HUES64 (cell line): ENCODE data around the gene ITGB1.
"Not testable (repeated sequence)": the region's sequence is repeated elsewhere in the genome, so short reads cannot be mapped to it uniquely, and the experiment has no call there.

Experiments
- H3K27ac ChIP-seq: 2 replicates; pipeline ENCODE4 v1.7.0; 2013; ENCODE audit warnings: low read depth, low read length, inconsistent platforms
- H3K27me3 ChIP-seq: 2 replicates; pipeline ENCODE4 v1.6.1; 2013; ENCODE audit warnings: mild to moderate bottlenecking, low read length; ENCODE audit not compliant: insufficient read depth
- H3K36me3 ChIP-seq: 2 replicates; pipeline ENCODE4 v1.6.1; 2013; ENCODE audit warnings: mild to moderate bottlenecking, low read length; ENCODE audit not compliant: insufficient read depth
- H3K4me1 ChIP-seq: 2 replicates; pipeline ENCODE4 v1.6.1; 2013; ENCODE audit warnings: mild to moderate bottlenecking, low read length, moderate library complexity; ENCODE audit not compliant: insufficient read depth
- H3K4me3 ChIP-seq: 2 replicates; pipeline ENCODE4 v1.5.1; 2013; ENCODE audit warnings: mild to moderate bottlenecking, low read length, moderate library complexity
- H3K9ac ChIP-seq: 2 replicates; pipeline ENCODE4 v1.6.1; 2013; ENCODE audit warnings: mild to moderate bottlenecking, low read depth, low read length
- H3K9me3 ChIP-seq: 2 replicates; pipeline ENCODE4 v1.6.1; 2013; ENCODE audit warnings: low read depth, low read length; ENCODE audit not compliant: insufficient read depth
- WGBS: fragments of 150-250, 120-280 bp; methylation state at CpG from one replicate; pipeline ENCODE4 v1.1.7; 2013; ENCODE audit warnings: missing lambda C conversion rate; 5-methylcytosine and 5-hydroxymethylcytosine counted together

Gene ITGB1

DNA sequence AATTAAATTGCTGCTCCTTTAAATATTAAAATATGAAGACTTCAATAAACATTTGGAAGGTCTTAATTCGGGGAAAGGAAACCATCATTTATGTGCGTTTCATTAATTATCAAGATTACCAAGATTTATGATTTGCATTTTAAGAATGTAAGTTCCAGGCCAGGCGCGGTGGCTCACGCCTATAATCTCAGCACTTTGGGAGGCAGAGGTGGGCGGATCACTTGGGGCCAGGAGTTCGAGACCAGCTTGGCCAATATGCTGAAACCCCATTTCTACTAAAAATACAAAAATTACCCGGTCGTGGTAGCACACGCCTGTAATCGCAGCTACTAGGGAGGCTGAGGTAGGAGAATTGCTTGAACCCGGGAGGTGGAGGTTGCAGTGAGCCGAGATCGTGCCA, 21.7 kb upstream of the ITGB1 start:
- H3K4me1 ChIP-seq = peaks cover 23% of the 10 kb centered on the region
- H3K9ac ChIP-seq, H3K4me3 ChIP-seq, H3K36me3 ChIP-seq, H3K27me3 ChIP-seq, H3K9me3 ChIP-seq, H3K27ac ChIP-seq: not testable (repeated sequence)
- 94% methylated on average over 14 of the region's 14 CpGs for WGBS

GRCh38 chr10:32979041-32979440, 21.0 kb upstream of the ITGB1 start:
- no peak overlapping the region for H3K27ac ChIP-seq
- no peaks in the 10 kb centered on the region for H3K36me3 ChIP-seq
- H3K9ac ChIP-seq = no peak overlapping the region
- peaks cover 23% of the 10 kb centered on the region for H3K4me1 ChIP-seq
- WGBS = 97% methylated on average over 3 of the region's 3 CpGs
- H3K9me3 ChIP-seq = no peaks in the 10 kb centered on the region
- no peak overlapping the region for H3K4me3 ChIP-seq
- H3K27me3 ChIP-seq = no peaks in the 10 kb centered on the region

DNA sequence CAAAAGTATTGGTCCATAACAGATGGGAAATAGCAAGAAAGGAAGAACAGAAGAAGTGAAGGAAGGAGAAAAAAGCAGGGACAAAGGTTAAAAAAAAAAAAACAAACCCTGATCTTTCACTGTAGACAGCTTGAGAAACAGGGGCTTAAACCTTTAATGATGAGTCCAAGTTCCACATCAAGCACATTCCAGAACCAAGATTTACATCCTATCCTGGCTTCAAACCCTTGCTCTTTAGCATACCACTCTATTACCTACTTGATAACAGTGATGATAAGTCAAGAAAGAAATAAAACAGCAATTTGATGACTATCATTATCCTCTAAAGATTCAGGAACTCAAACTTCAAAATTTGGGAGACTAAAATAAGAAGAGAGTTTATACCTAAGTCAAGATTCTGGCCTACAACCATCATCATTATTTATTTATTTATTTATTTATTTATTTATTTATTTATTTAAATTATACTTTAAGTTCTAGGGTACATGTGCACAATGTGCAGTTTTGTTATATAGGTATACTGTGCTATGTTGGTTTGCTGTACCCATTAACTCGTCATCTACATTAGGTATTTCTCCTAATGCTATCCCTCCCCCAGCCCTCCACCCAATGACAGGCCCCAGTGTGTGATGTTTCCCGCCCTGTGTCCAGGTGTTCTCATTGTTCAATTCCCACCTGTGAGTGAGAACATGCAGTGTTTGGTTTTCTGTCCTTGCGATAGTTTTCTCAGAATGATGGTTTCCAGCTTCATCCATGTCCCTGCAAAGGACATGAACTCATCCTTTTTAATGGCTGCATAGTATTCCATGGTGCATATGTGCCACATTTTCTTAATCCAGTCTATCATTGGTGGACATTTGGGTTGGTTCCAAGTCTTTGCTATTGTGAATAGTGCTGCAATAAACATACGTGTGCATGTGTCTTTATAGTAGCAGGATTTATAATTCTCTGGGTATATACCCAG, 20.1 kb upstream of the ITGB1 start:
- H3K27ac ChIP-seq, H3K9me3 ChIP-seq, H3K4me3 ChIP-seq, H3K27me3 ChIP-seq, H3K36me3 ChIP-seq, H3K9ac ChIP-seq: not testable (repeated sequence)
- peaks cover 15% of the 10 kb centered on the region for H3K4me1 ChIP-seq
- WGBS = 87% methylated on average over 3 of the region's 4 CpGs

GRCh38 chr10:32976338-32976737, 18.3 kb upstream of the ITGB1 start:
- H3K27ac ChIP-seq = no peak overlapping the region
- no peaks in the 10 kb centered on the region for H3K36me3 ChIP-seq
- H3K4me1 ChIP-seq = peaks cover 19% of the 10 kb centered on the region
- H3K27me3 ChIP-seq = no peaks in the 10 kb centered on the region
- H3K4me3 ChIP-seq = no peak overlapping the region
- H3K9ac ChIP-seq = no peak overlapping the region
- WGBS = 94% methylated on average over 3 of the region's 3 CpGs
- no peaks in the 10 kb centered on the region for H3K9me3 ChIP-seq

DNA sequence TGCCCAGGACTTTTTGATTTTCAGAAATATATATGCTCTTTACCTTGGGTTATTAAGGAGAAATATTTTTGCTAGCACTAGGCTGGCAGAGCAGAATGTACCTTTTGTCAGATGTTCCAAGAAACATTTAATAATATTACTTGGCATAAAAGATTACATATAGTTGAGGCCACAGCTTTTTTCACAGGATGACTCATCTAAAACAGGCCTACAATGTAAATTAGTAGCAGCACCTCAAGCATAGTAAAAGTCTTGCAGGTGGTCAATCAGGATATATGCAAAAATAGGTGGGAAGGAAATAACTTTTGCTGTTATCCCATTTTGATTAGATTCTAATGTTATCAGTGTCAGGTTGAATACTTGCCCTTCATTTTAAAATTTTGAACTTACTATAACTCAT, 14.9 kb upstream of the ITGB1 start:
- Histone ChIP-seq H3K4me1 (peaks cover 29% of the 10 kb centered on the region), H3K27me3 (no peaks in the 10 kb centered on the region), H3K4me3 (no peak overlapping the region), H3K9me3 (no peaks in the 10 kb centered on the region), H3K9ac (no peak overlapping the region), H3K27ac (0 out of 2 replicates have a peak overlapping the region, but pooled peaks have one; percentile 13), H3K36me3 (no peaks in the 10 kb centered on the region)

- 0 out of 2 replicates have a peak overlapping the region, but pooled peaks have one; percentile 13 for H3K27ac ChIP-seq
- H3K9ac ChIP-seq = no peak overlapping the region
- H3K4me1 ChIP-seq = peaks cover 29% of the 10 kb centered on the region
- WGBS = 80% methylated on average over 4 of the region's 4 CpGs
- no peaks in the 10 kb centered on the region for H3K9me3 ChIP-seq
- no peaks in the 10 kb centered on the region for H3K27me3 ChIP-seq
- H3K36me3 ChIP-seq = no peaks in the 10 kb centered on the region
- H3K4me3 ChIP-seq = no peak overlapping the region
Observed at GRCh38 chr10:32972460-32972859, 14.4 kb upstream of the ITGB1 start.

DNA sequence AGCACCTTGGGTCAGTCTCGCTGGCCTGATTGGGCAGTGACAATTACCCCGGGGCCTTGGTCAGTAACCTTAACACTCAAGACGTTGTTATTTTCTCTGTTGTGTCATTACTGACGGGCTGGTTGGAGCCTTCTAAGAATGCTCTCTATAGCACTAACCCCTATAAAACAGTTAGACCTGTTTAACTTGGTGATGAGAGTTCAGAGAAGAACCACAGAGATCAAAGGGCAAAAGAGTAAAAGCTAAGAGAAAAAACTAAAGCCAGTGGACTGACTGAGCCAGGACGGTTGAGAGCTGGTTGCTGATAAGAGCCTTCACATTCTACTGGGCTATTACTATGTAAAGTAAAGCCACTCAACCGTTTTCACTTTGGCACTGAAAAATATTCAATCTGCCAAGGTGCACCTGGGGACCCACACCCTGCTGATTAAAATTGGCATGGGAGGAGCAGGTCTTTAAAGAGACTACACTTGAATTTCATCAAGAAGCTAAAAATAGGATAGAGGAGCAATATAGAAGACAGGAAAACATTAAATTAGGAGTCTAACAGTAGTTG, 13.6 kb upstream of the ITGB1 start:
- Histone ChIP-seq H3K27ac (no peak overlapping the region), H3K9me3 (no peaks in the 10 kb centered on the region), H3K9ac (peak overlapping the region; percentile 10), H3K4me3 (no peak overlapping the region), H3K27me3 (no peaks in the 10 kb centered on the region), H3K4me1 (peaks cover 29% of the 10 kb centered on the region), H3K36me3 (no peaks in the 10 kb centered on the region)
- 30% methylated on average over 5 of the region's 6 CpGs for WGBS

DNA sequence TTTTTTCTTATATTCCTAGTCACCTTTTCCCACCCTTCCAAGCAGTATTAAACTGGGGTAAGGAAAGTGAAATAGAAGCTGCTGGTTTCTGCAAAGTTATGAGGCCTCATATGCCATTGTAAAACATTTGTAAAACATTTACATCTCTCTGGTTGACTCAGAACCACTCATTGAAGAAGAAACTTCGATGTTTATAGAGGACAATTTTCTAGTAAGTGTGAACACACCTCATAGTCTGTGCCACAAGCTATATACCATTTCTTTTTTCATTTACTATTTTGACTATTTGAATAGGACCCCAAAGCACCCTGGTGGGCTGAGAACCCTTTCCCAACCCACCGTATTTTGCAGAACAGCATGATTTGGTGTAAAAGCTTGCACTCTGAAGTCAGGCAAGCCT, 12.9 kb upstream of the ITGB1 start:
- 67% methylated on average over 2 of the region's 2 CpGs for WGBS
- Histone ChIP-seq H3K36me3 (no peaks in the 10 kb centered on the region), H3K27me3 (no peaks in the 10 kb centered on the region), H3K9me3 (no peaks in the 10 kb centered on the region), H3K9ac (no peak overlapping the region), H3K4me1 (peaks cover 29% of the 10 kb centered on the region), H3K27ac (no peak overlapping the region), H3K4me3 (no peak overlapping the region)

DNA sequence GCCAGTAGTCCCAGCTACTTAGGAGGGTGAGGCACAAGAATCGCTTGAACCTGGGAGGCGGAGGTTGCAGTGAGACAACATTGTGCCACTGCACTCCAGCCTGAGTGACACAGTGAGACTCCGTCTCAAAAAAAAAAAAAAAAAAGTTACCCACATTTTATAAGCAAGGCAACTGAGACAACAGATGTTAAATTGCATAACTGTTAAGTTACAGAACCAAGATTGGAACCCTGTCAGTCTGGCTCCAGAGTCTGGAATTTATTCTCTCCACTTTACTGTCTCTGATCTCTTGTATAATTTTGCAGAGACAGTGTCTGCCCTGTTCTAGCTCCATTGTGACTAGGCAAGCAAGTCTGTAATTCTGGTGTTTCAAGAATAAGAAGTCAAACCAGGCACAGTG, 6.2 kb upstream of the ITGB1 start:
- Histone ChIP-seq H3K4me1 (peaks cover 42% of the 10 kb centered on the region), H3K4me3 (no peak overlapping the region), H3K9me3 (no peaks in the 10 kb centered on the region), H3K27me3 (no peaks in the 10 kb centered on the region), H3K27ac (no peak overlapping the region), H3K36me3 (no peaks in the 10 kb centered on the region), H3K9ac (no peak overlapping the region)
- WGBS = 97% methylated on average over 3 of the region's 3 CpGs

- peak overlapping the region; percentile 55; the same call in 1 of the 2 replicates for H3K9ac ChIP-seq
- H3K9me3 ChIP-seq = no peaks in the 10 kb centered on the region
- 78% methylated on average over 2 of the region's 3 CpGs for WGBS
- no peaks in the 10 kb centered on the region for H3K27me3 ChIP-seq
- no peak overlapping the region; the same call in 1 of the 2 replicates for H3K4me3 ChIP-seq
- no peaks in the 10 kb centered on the region for H3K36me3 ChIP-seq
- H3K27ac ChIP-seq = peak overlapping the region; percentile 93
- H3K4me1 ChIP-seq = peaks cover 48% of the 10 kb centered on the region
Observed at GRCh38 chr10:32963096-32963495, 5.1 kb upstream of the ITGB1 start.

DNA sequence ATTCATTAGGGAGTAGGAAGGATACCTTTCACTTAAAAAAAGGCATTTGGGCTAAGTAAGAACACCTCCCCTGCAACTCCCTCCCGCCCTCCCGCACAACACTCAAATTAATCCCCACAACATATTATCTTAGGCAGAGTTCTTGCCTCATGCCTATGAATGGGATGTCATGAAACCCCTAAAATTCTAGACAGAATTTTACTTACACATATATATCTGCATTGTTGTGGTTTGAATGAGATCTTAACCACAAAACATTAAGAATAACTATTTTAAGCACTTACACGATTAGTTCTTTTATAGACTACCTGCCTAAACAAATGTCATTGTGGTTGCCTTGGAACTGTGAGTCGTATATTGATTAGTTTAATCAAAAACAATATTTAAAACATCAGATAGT, 4.5 kb upstream of the ITGB1 start:
- peak overlapping the region; percentile 93 for H3K27ac ChIP-seq

More for the DNA sequence above, 4.5 kb upstream of the ITGB1 start:
- Histone ChIP-seq H3K4me3 (peak overlapping the region; percentile 12), H3K36me3 (no peaks in the 10 kb centered on the region), H3K9me3 (no peaks in the 10 kb centered on the region), H3K4me1 (peaks cover 48% of the 10 kb centered on the region), H3K27me3 (no peaks in the 10 kb centered on the region), H3K9ac (peak overlapping the region; percentile 55; the same call in 1 of the 2 replicates)
- 33% methylated on average over 2 of the region's 4 CpGs for WGBS
